Mammary epithelial cell (primary cell): ENCODE measurements around the gene CCNT1.

Experiments used
- CTCF ChIP-seq, 2 donors: IDR thresholded peaks in 1 of 2; conservative IDR thresholded peaks in 1 of 2; 2 replicates each; pipeline ENCODE4 v1.5.1; 2011 to 2012; ENCODE audit warnings: inconsistent platforms in 2 of 2, low read length in 2 of 2, mild to moderate bottlenecking in 2 of 2, control low read depth in 1 of 2, low read depth in 1 of 2; ENCODE audit not compliant: insufficient read depth in 1 of 2; ENCODE audit errors: extremely low read depth in 1 of 2
- EZH2 ChIP-seq: IDR thresholded peaks from 2 replicates; pipeline ENCODE4 v1.6.1; 2012; ENCODE audit warnings: low read length, inconsistent platforms, borderline replicate concordance

GRCh38 chr12:48690990-48691389, 25.5 kb downstream of the CCNT1 start:
- TF ChIP-seq CTCF (conservative IDR thresholded peaks at IDR 0.05 in 1 of 2, IDR thresholded peaks at IDR 0.05 in 1 of 2; ENCODE audit: extremely low read depth in 1 of 2, insufficient read depth in 1 of 2, low read depth in 1 of 2, low read length in 2 of 2) (no peak), EZH2 (no peak)
